DLD1 (cell line): ENCODE data around the gene RAB3GAP1.

Source experiments
- in situ Hi-C: cut with HindIII; loops from 2 replicates; pipeline ENCODE4 v1.10.0; 2017; ENCODE audit warnings: low sequenced_read_pairs

RAB3GAP1 gene

GRCh38 chr2:135208016-135208415 lies 155.9 kb downstream of the RAB3GAP1 start:
- in situ Hi-C loops: no loop called here

DNA sequence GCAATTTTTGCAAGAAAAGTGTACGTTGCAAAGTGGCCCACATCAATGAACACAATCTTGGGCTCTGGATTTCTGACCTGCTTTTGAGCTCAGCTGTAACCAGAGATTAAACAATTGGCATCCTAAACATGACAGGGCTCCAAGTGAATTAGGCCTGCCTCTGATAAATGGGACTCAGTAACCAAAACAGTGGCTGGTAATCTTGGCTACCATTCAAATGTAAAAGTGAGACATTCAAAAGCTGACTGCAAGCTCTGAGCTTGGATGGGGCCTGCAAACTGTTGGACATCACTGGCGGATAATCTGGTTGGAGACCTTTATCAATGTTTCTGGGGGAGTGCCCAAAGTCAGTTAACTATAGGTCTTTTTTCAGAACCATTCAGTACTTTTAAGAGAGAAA lies 160.7 kb downstream of the RAB3GAP1 start:
- in situ Hi-C loops: no loop called here

DNA sequence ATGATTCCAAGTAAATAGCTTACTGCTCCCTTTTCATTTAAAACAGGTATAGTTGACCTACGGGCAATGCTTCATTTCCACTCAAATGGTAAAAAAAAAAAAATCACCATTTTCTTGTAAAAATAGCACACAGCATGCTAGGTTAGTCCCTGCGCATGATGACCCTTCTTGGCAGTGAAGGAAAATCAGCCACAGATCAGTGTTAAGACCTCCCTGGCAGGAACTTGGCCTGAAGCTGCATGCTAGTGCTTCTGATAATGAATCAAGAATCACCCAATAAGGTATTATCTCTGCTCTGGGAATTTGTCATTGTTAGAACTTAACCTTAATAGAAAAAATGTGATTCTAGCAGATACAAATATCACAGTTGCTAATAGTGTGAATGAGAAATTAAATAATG lies 166.3 kb downstream of the RAB3GAP1 start:
- in situ Hi-C loops: no loop called here

- in situ Hi-C loops: no loop called here
These were observed 167.1 kb downstream of the RAB3GAP1 start for GRCh38 chr2:135219226-135219625.
